Superior temporal gyrus (tissue), 1 donor: Measurements from ENCODE around the gene ATP1A3.

Source experiments
- DNase-seq: peaks from one replicate; pipeline ENCODE4 v3.0.0-alpha.2; 2016; ENCODE audit errors: extremely low spot score

Gene ATP1A3

GRCh38 chr19:41984961-41985360 lies 9.1 kb downstream of the ATP1A3 start:
- no peak for DNase-seq

- no peak for DNase-seq
These were observed 12.3 kb downstream of the ATP1A3 start for GRCh38 chr19:41981724-41982123.

DNA sequence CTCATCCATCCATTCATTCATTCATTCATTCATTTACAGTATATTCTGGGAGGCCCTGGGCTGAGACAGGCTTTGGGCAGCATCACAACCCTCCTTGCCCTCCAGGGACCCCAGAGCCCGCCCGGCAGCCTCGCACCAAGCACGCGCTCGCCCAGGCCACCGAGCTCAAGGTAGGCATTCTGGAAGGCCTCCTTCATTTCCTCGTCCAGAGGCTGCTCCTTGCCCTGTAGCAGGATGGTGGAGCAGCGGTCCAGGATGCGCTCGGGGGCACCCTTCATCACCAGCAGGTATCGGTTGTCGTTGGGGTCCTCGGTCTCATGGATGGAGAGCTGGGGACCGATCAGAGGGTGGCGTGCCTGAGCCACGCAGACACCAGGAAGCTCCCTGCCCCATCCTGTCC lies 15.6 kb downstream of the ATP1A3 start:
- no peak for DNase-seq

GRCh38 chr19:41977916-41978315 lies 16.1 kb downstream of the ATP1A3 start:
- no peak for DNase-seq

DNA sequence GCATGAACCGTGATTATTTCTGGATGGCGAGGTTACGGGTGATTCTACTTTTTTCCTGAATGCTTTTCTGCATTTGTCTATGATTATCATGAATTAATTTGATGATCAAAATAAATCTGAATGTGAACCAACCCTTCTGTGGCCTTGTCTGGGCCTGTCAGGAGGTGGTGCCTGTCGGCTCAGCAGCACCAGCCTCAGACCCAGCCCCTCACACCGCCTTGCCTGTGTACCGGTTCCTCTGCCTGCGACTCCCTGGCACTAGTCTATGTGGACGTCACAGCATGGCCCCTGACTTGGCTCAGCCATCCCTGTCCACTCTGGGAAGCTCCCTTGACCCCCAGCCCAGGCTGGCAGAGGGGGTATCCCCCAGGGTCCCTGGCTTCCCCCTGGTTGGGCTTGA lies 19.4 kb downstream of the ATP1A3 start:
- DNase-seq = no peak

DNA sequence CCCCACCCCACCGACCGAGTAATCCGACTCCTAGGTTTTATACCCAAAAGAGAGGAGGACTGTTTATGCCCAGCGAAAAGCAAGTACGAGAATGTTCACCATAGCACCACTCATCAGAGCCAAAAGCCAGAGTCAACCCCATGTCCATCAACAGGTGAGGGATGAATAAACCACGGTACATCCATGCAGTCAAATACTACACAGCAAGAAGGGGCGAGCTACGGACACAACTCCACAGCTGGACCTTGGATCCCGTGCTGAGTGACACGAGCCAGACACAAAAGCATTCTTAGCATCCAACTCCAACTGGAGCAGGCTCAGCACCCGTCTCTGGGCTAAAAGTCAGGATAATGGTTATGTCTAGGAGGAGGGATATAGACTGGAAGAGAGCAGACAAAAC lies 22.7 kb downstream of the ATP1A3 start:
- no peak for DNase-seq

DNA sequence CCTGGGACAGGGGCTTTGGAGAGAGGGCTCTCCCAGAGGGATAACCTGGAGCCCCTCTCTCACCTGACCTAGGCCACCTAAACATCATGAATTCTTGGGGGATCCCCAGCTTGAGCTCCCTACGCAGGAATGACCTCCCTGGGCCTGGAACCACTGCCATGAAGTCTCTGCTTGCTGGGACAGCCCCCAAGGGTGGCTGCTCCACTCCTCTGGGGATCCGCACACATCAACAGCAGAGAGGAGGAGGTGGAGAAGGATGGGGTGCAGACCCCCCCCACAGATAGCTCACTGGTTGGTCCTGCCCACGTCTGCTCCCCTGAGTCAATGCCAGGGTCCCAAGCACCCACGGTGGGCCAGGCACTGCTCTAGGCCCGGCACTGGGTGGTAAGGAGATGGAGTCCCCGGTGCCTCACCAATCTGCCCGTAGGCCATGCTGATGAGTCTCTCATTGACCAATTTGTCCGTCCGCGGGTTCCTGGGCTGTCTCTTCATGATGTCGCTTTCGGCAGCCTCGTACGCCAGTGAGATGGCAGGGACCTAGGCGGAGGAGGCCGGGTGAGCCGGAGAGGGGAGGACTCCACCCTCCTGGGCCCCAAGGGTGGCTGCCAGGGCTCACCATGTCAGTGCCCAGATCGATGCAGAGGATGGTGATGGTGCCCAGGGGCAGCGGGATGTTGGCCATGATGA lies 24.1 kb downstream of the ATP1A3 start:
- DNase-seq = no peak

DNA sequence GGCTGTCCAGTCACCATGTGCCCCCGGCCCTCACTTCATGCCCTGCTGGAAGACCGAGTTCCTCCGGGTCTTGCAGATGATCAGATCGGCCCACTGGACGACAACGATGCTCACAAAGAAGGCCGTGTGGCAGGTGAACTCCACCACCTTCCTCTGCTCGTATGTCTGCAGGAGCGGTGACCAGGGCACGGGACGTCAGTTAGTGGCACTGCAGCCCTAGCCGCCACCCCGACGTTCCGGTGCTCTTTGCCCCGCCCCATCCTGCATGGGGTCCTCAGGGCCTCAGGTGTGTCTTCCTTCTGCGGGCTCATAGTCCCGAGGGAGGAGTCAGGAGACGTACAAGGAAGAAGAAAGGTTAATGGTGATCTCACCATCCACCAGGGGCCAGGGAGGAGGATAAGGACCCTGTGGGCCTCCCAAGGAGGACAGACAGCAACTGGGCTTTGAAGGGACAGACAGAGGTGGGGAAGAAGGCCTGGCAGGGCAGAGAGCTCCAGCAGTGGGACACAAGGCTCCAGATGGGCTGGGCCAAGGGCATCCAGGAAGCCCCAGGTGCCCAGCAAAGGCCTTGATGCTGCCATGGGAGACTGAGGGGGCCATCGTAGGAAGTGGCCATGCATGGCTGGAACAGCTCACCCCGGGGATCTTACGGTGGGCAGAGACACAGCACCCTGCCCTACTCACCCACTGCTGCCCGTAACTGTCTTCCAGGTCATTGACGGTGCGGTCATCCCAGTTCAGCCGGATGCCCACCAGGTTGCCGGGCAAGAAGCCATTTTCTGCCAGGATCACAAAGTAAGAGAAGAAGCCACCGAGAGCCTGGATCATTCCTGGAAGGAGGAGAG lies 25.1 kb downstream of the ATP1A3 start:
- DNase-seq = no peak

- DNase-seq = no peak
These were observed 26.8 kb downstream of the ATP1A3 start for GRCh38 chr19:41967054-41967783.

DNA sequence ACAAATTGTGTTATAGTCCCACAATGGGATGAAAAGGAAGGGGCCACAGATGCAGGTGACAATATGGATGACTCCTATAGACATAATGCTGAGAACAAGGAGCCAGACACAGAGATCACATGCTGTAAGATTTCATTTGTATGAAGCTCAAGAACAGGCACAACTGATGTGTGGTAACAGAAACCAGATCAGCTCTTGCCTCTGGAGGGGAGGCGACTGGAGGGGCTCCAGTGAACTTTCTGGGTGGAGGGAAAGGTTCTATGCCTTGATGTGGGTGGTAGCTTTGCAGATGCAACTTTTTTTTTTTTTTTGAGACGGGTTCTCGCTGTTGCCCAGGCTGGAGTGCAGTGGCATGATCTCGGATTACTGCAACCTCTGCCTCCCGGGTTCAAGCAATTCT lies 28.9 kb downstream of the ATP1A3 start:
- no peak for DNase-seq

GRCh38 chr19:41960973-41961372 lies 33.1 kb downstream of the ATP1A3 start:
- DNase-seq = no peak

DNA sequence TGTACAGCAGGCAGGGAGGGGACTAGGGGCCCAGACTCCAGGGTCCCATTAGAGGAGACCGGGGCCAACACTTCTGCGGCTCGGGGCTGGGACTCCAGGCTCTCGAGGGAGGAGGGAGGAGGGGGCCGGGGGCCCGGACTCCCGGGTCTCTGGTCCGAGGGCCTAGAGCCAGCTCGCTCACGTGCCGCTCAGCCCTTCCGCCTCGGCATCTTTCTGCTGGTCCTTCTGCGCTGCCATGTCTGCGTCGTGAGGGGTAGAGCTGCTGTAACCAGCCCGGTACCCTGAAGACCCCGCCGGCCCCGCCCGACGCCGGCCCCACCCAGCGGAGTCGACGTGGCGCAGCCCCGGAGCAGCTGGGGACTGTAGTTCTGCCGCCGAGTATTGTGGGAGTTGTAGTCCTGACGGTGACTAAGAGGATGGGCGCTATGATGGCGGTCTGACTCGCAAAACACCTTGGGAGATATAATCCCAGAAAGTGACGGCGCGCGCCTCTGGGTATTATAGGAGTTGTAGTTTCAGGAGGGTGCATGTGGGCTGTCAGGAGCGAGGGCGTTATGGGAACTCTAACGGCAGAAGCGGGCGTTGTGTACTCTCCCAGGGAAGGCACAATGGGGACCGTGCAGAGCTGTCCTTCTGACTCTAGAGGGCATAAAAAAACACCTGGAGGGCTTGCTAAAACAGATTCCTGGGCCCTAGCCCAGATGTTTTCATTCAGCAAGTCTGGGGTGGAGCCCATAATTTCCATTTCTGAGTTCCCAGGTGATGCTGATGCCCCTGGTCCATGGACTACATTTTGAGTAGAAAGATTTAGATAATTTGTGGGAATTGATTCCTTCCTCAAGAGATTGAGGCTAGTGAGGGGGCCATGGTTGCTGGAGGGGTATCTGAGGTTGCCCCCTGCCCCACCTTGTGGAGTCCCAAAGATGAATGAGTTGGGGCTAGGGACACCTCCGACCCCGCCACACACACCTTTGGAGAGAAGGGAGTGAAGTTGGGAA lies 34.7 kb downstream of the ATP1A3 start, which contains the start of gene RABAC1:
RABAC1 (minus strand) TSS at position 266 of the 998 bp plus-strand sequence; CDS start at position 237, 29 bp downstream.
- DNase-seq = peak; percentile 96

DNA sequence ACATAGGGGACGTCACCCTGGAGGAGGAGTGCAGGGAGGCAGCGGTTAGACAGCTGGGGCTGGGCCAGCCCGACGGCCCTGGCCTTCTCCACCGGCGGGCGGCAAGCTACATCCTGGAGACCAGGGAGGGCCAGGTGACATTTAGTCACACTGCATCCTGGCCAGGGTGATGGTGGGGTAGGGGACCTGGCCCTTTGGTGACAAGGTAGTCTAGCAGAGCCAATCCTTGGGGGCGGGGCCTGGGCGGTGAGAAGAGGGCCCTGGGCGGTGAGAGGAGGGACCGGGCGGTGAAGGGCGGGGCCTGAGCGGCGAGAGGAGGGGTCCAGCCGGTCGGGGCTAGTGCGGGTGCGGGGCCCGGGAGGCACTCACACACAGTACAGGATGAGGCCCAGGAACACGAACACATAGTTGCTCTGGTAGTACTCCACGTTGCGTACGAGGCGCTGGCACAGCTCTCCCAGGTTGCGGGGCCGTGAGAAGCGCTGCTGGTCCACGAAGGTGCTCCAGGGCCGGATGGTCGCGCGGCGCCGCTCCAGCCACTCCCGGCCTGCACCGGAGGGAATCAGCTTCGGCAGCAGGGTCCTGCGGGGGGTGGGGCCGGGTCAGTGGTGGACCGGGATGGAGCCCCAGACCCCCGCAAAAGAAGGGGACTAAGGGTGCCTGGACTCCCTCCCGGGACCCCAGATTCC lies 35.5 kb downstream of the ATP1A3 start:
- DNase-seq = peak; percentile 19

DNA sequence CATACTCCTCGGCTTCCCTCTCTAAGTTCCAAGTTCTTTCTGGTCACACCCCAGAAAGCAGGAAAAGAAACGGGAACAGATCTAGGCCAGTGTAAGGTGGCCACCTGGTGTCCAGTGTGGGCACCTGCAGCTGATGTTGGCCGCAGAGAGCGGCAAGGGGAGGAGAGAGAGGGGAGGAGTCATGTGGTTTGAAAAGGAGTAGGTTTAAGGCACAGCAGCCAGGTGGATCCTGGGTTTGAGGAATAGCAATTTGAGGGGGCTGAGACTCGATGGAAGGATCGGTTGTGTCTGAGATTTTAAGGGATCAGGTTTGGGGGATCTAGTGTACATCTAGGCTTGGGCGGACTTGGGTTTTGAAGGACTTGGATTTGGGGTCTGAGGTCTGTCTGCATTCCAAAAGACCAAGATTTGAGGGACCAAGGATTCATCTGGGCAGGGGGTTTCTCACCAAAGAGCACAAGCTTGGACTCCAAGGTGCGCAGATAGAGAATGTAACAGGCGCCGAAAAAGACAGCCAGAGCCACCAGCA lies 36.1 kb downstream of the ATP1A3 start:
- DNase-seq = peak; percentile 71

- DNase-seq = no peak
These were observed 36.7 kb downstream of the ATP1A3 start for GRCh38 chr19:41957161-41957837.

DNA sequence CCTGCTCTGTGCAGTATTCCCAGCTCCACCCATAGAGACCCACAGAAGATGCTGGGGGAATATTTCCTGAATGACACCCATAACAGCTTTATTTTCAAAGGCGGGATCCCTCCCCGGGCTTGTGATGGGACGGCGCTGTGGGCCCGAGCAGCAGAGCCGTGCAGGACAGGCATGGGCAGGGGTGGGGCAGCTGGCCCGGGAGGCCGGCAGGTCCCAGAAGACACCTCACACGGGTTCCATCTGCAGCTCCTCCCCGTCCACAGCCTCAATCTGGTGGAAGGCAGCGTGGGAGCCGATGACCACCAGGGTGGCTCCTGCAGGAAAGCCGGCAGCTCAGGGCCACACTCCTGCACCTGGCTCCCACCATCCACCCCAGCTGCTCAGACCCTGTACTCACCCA lies 37.4 kb downstream of the ATP1A3 start:
- no peak for DNase-seq

GRCh38 chr19:41955521-41955920 lies 38.5 kb downstream of the ATP1A3 start:
- no peak for DNase-seq

DNA sequence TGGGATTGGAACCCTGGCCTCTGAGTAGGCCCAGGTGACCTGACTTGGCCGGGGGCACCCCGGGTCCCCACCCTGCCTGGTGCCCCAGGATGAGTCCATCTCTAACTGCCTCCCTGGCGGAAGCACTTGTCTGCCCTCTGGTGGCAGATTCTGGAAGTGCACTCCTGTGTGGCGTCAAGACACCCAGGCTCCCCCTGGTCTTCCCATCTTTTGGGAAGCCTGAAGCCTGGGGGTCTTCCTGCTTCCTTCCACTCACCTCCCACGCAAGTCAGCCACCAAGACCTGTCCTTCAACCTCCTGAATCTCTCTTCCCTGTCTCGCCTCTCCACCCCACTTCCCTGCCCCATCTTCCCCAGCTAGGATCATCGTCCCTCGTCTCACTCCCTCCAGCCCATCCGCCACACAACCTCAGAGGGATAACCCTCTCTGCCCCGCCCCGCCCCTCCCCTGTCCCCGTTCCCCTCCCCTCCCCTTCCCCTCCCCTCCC lies 42.3 kb downstream of the ATP1A3 start:
- peak; percentile 88 for DNase-seq

DNA sequence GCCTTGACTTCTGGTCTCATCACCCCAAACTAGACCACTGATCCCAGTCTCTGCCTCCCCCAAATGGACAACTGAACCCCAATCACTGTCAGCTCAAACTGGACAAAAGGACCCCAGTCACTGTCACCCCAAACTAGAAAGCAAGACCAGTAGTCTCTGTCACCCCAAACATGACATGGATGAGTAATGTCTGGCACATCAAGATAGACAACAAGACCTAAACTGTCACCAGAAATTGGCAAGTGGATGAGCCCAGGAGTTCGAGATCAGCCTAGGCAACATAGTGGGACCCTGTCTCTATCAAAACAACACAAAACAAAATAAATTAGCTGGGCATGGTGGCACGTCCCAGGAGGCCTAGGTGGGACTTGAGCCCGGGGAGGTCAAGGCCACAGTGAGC lies 46.9 kb downstream of the ATP1A3 start:
- no peak for DNase-seq
